DMS 273 (cell line): ENCODE results near the gene RLF.

ENCODE experiments used
- DNase-seq: peaks from one replicate; lab custom pipeline; 2025; ENCODE audit not compliant: unreplicated experiment; lab: John Stamatoyannopoulos, UW

RLF gene

DNA sequence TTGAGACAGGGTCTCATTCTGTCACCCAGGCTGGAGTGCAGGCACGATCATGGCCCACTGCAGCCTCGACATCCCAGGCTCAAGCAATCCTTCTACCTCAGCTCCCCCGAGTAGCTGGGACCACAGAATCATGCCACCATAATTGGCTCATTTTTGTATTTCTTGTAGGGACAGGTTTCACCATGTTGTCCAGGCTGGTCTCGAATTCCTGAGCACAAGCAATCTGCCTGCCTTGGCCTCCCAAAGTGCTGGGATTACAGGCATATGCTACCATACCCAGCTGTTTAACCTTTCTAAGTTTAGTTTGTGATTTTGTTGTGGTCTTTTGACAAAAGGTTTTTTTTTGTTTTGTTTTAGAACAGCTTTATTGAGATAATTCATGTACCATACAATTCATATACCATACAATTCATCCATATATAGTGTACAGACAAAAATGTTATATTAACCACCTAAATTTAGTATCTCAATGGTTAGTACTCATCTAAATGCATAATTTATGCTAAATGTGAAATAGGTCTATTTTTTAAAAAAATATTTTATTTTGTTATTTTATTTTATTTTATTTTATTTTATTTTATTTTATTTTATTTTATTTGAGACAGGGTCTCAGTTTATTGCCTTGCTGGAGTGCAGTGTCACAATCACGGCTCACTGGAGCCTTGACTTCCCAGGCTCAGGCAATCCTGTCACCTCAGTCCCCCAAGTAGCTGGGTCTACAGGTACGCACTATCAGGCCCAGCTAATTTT is 105.8 kb downstream of the RLF start:
- no peak for DNase-seq

DNA sequence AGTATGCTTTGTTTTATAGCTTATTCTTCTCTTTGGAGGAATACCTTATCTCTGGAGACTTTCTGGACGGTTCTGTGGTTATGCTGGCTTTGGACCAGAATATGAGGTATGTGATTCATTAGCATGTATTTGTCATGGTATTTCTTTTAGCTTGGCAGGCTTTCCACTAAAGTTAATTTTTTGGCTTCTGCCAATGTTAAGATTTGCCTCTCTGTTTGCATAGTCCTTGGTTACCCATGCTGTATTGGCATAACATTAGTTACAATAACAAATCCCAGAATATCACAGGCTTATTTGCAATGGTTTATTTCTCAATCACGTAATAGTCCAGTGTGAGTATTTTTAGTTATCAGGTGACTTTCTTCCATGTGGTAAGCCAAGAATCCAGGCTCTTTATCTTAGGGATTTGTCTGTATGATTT is 106.6 kb downstream of the RLF start:
- DNase-seq = no peak

DNA sequence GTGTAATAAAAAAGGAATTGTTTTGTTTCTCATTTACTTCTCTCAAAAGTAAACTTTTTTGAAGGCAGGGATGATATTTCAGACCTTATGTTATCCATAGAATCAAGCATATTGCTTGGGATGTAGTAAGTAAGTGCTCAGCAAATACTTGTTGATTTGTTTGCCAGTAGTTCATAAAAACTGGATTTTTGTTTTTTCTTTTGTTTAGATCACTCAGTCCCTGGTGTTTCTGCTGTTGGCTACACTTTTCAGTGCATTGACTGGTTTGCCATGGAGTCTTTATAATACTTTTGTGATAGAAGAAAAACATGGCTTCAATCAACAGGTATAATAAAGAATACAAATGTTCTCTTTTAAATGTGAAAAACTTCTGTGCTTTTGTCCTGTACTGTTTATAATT is 107.0 kb downstream of the RLF start:
- DNase-seq = no peak

DNA sequence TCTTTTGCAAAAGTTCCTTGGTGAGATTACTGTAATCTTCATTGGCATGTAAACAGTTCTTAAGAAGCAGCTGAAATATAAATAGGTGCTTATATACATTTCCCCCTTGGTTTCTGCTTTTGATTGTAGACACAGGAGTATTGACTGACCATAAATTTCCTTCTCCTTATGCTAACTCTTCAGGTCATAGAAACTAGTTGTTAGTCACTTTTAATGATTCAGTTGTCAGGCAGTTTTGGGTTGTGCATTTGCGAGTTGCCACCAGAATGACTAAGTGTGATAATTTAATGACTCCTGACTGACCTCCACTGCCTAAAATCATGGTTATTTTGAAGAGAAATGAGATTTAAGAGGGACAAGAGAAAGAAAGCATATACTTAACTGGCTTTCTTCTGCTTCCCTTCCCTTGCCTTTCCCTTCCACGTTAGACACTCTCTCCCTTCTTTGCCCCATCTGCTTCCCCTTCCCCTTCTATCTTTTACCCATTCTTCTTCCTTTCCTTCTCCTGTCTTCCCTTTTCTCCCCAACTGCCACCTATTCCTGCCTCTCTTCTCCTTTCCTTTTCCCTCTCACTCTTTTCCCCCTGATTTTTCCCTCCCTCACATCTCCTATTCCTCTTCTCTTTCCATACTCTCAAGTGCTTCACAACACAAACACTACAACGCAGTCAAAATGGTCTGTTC is 109.1 kb downstream of the RLF start:
- DNase-seq = no peak

DNA sequence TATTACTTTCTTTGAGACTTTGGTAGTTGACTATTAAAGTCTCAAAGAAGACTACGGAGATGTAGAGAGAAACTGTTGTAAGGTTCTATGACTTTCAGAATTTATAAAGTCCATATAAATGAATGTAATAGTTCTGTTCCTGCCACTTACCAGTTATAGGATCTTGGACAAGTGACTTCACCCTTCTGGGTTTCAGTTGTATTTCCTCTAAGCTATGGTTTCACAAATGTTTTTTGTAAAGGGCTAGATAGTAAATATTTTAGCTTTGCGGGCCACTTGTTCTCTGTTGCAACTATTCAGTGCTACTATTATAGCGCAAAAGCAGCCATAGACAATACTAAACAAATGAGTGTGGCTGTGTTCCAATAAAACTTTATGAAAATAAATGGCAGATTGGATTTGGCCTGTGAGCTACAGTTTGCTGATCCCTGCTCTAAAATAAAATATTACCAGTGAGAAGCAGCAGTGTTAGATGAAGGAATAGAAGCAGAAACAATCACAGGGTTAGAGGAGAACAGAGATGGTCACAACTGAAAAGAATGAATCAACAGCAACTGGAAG is 111.5 kb downstream of the RLF start:
- DNase-seq = no peak

DNA sequence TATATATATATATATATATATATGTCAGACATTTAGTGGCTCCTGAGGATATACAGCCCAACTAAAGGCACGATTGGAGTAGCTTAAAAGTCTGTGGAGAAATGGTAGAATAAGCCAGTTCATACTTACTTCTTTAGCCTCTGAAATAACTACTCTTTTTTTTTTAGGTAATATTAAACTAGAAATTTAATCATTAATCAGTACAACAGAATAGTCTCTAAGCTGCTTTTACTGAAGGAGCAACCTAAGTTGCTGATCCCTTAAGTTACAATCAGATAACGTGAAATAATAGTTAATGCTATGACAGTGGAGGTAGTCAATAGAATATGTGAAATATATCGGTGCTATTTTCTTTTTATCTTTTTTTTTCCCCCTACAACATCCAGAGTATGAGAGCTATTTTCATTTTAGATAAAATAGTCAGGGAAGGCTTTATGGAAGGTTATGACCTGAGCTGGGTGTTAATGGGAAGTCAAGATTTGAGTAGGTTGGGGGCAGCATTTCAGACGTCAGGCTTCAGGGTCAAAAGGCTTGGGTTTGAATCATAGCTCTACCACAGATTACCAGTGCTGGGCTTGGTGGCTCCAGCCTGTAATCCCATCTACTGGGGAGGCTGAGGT is 112.5 kb downstream of the RLF start:
- DNase-seq = no peak

DNA sequence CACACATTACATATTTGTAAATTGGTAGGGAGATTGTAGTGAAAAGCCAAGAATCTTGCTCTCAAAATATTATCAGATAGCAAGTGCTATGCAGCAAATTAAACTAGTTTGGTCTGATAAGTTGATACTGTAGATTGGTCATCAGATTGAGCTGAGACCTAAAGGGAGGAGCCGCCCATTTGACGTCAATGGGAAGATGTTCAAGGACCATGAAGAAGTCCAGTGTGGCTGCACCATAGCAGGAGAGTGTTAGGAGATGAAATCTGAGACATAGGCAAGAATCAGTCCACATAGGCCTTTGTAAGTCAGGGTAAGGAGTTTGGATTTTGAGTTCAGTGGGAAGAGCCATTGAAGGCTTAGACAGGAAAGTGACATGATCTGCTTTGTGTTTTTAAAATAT is 113.1 kb downstream of the RLF start:
- DNase-seq = no peak

DNA sequence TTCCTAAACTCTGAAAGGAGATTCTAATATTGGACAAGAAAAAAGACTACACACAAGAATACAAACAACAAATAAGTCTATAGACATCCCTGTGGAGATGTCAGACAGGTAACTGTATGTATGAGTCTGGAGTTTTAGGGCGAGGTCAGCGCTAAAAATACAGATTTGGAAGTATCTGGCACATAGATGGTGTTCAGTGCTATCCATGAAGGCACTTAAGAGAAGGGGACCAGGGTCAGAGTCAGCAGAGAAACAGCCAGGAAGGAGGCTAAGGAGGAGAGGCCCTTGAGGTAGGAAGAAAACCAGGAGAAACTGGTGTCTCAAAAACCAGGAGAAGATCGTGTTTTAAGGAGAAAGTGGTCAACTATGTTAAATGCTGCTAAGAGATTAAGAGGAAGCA is 114.9 kb downstream of the RLF start:
- no peak for DNase-seq

DNA sequence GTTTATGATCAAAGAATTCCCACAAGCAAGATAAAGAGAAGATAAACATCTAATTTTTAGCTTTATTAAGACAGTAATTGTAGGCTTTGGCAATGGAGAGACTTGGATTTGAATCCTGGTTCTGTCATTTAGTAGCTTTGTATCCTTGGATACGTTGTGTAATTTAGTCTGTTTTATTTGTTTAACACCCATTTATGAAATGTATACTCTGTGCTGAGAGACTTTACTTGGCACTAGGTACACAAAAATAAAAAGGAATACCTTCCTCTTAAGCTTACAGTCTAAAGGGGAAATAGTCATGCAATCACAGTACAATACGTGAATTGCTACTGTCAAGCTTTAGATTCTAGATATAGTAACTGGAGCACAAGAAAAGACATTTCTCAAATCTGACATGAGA is 120.7 kb downstream of the RLF start:
- DNase-seq = no peak
